ENCODE data around the gene YRDC. TPM values are rescaled to one million over a fixed set of nuclear protein-coding genes. Genes with fewer than 3 reads are reported as not detected.

YRDC gene
- total and polyA plus RNA-seq, 8 donors: 1.3 to 30.3 (median 12.2) TPM; not detected in 1

DNA sequence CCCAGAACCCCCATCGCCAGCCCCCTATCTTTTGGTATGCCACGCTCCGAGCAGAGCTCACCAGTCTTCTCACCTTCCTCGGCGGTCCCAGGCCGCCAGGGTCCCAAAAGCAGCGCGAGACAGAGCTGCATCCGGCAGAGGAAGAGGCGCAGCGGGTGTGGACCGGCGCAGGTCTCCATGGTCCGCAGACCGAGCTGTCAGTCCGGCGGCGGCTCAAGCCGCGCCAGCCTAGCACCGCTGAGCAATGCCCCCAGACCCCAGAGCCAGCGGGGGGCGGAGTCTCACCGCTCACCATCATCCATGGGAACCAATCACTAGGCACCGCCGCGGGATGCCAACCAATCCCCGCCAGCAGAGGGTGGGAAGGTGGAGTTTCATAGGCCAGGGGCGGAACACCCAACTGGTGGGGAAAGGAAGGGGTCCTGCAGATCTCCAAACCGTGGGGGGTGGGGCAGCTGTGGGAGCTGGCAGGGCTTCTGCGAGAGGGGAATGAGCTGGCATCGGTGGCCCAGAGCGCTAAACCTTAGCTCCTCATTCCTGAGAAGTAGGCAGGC lies 43.0 kb downstream of the YRDC start, which contains the start of gene EPHA10:
Gene EPHA10 (minus strand): TSS at position 233 of the 554 bp plus-strand sequence. CDS start 54 bp downstream, at position 179.
- intact Hi-C loops (cut with DNase I; ENCODE audit: low total_unique reads): no loop called here
- Histone ChIP-seq H3K27me3 (peaks cover 28 to 100% (median 62%) of the 10 kb centered on the region in 3 donors), H3K4me3 (peak within 1 kb of the TSS in 1 of 4 donors; percentile 13), H3K27ac (no peak within 1 kb of the TSS), H3K36me3 (no peaks in the 10 kb centered on the region), H3K4me1 (peaks cover 0 to 11% (median 8%) of the 10 kb centered on the region in 4 donors), H3K9me3 (peaks cover 0 to 8% (median 0%) of the 10 kb centered on the region in 4 donors)
- 5 to 8% (median 7%) methylated on average over 19 to 33 of the region's 33 CpGs for WGBS, 5 donors
- DNase-seq: peak in 1 of 2 donors; percentile 59
- TF ChIP-seq EP300 (IDR thresholded peaks at IDR 0.05) (no peak), POLR2AphosphoS5 (IDR thresholded peaks at IDR 0.05) (no peak), POLR2A (IDR thresholded peaks at IDR 0.05) (no peak)
- TF ChIP-seq, protein P1, sequence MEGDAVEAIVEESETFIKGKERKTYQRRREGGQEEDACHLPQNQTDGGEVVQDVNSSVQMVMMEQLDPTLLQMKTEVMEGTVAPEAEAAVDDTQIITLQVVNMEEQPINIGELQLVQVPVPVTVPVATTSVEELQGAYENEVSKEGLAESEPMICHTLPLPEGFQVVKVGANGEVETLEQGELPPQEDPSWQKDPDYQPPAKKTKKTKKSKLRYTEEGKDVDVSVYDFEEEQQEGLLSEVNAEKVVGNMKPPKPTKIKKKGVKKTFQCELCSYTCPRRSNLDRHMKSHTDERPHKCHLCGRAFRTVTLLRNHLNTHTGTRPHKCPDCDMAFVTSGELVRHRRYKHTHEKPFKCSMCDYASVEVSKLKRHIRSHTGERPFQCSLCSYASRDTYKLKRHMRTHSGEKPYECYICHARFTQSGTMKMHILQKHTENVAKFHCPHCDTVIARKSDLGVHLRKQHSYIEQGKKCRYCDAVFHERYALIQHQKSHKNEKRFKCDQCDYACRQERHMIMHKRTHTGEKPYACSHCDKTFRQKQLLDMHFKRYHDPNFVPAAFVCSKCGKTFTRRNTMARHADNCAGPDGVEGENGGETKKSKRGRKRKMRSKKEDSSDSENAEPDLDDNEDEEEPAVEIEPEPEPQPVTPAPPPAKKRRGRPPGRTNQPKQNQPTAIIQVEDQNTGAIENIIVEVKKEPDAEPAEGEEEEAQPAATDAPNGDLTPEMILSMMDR (IDR thresholded peaks at IDR 0.05): no peak

DNA sequence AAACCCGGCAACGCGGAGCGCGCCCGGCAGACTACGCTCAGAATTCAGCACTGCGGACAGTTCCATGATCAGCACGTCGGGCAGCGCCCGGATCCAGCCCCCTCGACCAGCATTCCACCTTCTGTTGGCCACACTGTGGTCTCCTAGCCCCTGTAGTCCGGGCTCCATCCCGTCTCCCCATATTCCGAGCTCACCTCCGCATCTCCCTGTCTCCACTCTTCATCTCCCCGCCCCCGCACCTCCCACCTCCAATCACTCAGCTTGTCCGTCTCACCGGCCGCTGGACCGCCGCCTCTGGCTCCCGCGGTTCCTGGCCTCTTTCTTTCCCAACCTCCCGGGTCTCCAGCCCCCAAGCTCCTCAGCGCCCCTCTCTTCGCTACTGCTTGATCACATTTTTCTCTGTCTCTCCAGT lies 43.6 kb downstream of the YRDC start:
- 8 to 12% (median 10%) methylated on average over 26 to 29 of the region's 29 CpGs for WGBS, 5 donors
- TF ChIP-seq POLR2AphosphoS5 (IDR thresholded peaks at IDR 0.05) (no peak), POLR2A (IDR thresholded peaks at IDR 0.05) (no peak), EP300 (IDR thresholded peaks at IDR 0.05) (no peak)
- TF ChIP-seq, protein P1 (IDR thresholded peaks at IDR 0.05): no peak
- Histone ChIP-seq H3K27me3 (peaks cover 28 to 100% (median 62%) of the 10 kb centered on the region in 3 donors), H3K27ac (no peak overlapping the region), H3K4me1 (peaks cover 0 to 11% (median 8%) of the 10 kb centered on the region in 4 donors), H3K4me3 (no peak overlapping the region), H3K9me3 (peaks cover 0 to 8% (median 0%) of the 10 kb centered on the region in 4 donors), H3K36me3 (no peaks in the 10 kb centered on the region)
- intact Hi-C loops (cut with DNase I; ENCODE audit: low total_unique reads): no loop called here
- DNase-seq: peak in 1 of 2 donors; percentile 84

DNA sequence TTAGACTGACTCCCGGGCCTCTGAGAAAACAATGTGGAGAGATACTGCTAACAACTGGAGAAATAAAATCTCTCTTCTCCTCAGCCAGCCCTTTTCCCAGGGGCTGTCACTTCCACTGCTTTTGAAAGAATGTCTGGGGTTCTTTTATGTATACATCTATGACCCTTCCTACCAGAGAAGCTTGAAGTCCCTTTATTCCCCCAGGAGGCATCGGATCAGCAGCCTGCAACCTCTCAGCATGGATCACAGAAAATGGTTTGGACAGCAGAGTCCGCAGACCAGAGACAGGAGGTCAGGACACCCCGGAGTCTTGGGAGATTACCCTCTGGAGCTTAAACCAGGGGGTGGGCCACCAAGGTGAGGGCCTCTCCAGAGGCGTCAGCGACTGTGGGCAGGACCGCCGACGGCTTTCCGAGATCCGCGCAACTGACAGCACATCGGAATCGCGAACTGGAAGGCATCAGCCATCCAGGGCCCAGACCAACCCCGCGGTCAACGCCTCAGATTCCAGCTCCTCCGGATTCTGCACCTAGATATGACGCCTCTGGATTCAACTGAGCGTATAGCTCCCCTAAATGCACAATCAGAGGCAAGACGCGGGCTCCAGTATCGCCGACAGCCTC lies 44.1 kb downstream of the YRDC start:
- H3K27me3 ChIP-seq: peaks cover 28 to 100% (median 63%) of the 10 kb centered on the region in 3 donors
- no peak overlapping the region for H3K4me3 ChIP-seq
- no peak for TF ChIP-seq POLR2AphosphoS5 (IDR thresholded peaks at IDR 0.05)
- no peak for DNase-seq
- intact Hi-C loops (cut with DNase I; ENCODE audit: low total_unique reads): no loop called here
- peaks cover 0 to 8% (median 0%) of the 10 kb centered on the region in 4 donors for H3K9me3 ChIP-seq
- H3K36me3 ChIP-seq: no peaks in the 10 kb centered on the region
- 20 to 33% (median 30%) methylated on average over 14 to 25 of the region's 25 CpGs for WGBS, 5 donors
- peaks cover 0 to 11% (median 8%) of the 10 kb centered on the region in 4 donors for H3K4me1 ChIP-seq
- no peak overlapping the region for H3K27ac ChIP-seq

DNA sequence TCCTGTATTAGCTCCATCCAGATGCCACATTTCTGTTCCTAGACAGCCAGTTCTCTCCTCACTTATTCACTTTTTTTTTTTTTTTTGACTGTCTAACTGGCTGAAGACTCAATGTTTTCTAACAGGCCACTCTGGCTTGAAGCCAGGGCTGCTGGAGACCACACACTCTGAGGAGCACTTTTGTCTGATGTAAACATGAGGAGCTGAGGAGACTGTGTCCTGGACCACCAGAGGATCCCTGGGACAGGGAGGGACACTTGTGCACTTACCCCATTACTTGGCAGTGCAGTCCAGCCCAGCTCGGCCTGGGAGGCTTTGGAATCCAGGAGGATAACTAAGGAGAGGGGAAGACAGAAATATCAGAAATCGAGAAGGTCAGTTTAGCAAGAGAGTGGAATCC lies 45.5 kb downstream of the YRDC start:
- DNase-seq: no peak
- WGBS, 5 donors: 45 to 66% (median 52%) methylated on average over 2 of the region's 2 CpGs
- Histone ChIP-seq H3K27me3 (peaks cover 28 to 100% (median 63%) of the 10 kb centered on the region in 3 donors), H3K36me3 (no peaks in the 10 kb centered on the region), H3K4me3 (no peak overlapping the region), H3K27ac (no peak overlapping the region), H3K4me1 (peaks cover 0 to 11% (median 8%) of the 10 kb centered on the region in 4 donors), H3K9me3 (peaks cover 0 to 8% (median 0%) of the 10 kb centered on the region in 4 donors)
- TF ChIP-seq POLR2A (IDR thresholded peaks at IDR 0.05) (no peak), EP300 (IDR thresholded peaks at IDR 0.05) (no peak), POLR2AphosphoS5 (IDR thresholded peaks at IDR 0.05) (no peak)
- TF ChIP-seq, protein P1 (IDR thresholded peaks at IDR 0.05): no peak
- intact Hi-C loops (cut with DNase I; ENCODE audit: low total_unique reads): no loop called here

All from stomach (tissue), 9 donors.